Fibroblast of gingiva (primary cell): Measurements from ENCODE around the gene GIMAP2.
"Not testable (repeated sequence)": the region's sequence is repeated elsewhere in the genome, so short reads cannot be mapped to it uniquely, and the experiment has no call there.

ENCODE experiments used
- DNase-seq: peaks from one replicate; pipeline ENCODE4 v3.0.0-alpha.2; 2011; ENCODE audit warnings: low read depth

GIMAP2 gene

DNA sequence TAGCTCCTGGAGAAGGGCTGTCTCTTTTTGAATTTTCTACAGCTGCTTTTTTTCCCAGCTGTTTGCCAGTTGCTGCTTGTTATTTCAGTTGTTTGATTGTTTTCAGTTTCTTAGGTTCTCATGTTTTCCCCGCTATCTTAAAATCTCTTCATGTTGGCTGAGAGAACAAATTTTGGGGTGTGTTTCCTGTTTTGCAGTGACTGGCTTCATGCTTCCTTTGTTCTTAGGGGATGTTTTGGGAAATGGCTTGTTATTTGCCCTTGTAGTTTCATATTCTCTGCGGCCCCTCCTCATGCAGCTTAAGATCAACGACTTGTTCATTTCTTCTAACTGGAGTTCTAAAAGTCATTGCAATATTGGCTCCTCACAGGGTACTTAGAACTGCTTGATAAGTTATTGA, 8.7 kb upstream of the GIMAP2 start:
- not testable (repeated sequence) for DNase-seq

DNA sequence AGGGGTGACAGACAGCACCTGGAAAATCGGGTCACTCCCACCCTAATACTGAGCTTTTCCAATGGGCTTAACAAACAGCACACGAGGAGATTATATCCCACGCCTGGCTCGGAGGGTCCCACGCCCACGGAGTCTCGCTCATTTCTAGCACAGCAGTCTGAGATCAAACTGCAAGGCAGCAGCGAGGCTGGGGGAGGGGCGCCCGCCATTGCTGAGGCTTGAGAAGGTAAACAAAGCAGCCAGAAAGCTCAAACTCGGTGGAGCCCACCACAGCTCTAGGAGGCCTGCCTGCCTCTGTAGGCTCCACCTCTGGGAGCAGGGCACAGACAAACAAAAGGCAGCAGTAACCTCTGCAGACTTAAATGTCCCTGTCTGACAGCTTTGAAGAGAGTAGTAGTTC, 6.9 kb upstream of the GIMAP2 start:
- not testable (repeated sequence) for DNase-seq

DNA sequence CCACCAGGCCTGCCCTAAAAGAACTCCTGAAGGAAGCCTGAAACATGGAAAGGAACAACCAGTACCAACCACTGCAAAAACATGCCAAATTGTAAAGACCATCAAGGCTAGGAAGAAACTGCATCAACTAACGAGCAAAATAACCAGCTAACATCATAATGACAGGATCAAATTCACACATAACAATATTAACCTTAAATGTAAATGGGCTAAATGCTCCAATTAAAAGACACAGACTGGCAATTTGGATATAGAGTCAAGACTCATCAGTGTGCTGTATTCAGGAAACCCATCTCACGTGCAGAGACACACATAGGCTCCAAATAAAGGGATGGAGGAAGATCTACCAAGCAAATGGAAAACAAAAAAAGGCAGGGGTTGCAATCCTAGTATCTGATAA, 5.1 kb upstream of the GIMAP2 start:
- not testable (repeated sequence) for DNase-seq

DNA sequence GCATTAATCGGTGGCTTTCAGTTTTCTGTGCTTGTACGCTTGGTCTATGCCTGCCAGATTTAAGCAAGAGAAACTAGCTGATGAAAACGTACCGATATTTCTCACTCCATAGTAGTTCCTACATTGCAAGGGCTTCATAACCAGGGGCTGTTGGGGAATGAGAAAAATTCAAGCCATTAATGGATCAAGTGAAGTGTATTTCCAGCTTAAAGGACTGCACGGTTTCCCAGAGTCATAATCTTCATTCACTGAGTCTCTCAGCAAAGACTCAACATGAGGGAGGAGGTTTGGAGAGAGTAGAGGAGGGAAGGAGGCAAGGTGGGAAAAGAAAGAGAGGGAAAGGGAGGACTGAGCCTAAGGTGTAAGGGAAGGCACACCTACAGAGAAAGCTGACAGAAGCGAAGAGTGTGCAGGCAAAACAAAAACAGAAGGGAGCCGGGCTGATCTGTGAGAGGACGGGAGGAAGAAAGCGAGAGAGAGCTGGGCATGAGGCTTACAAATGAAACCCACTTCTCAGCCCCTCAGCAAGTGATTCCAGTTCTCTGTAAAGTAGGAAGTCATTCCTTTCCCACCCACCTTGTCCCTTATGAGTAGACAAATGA, 625 bp downstream of the GIMAP2 start:
- DNase-seq = no peak

DNA sequence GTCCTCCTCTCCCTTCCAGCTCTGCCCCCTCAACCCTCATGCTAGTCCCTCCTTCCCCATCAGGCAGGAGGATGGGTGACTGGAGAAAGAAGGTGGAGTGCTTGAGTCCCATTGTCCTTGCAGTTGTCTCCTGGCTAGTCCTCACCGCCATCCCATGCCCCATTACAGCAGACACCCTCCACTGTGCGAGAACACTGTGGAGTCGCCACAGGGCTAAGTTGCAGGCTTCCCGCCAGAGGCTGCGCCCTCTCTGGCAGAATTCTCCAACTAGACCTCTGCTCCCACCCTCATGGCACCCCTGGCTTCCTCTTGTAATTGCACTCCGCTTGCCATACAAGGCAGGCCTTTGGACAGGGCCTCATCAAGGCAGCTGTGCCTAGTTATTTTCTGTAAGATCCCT, 3.1 kb downstream of the GIMAP2 start:
- DNase-seq = no peak

DNA sequence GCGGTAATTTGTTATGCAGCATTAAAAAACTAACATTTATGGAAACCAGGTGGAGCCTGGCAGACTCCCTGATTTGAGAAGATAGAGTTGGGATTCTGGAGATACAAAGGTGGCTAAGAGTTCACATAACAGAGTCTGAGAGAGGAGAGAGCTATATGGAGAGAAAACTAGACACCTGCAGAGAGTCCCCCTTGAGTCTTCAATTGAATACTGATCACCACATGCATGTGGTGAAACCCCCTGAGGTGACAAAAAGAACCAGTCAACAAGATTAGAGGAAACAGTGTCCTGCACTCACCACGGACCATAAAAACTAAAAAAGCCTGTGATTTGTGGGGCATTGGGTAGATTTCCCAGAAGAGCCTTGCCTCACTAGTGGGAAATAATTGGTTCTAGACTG, 10.1 kb downstream of the GIMAP2 start:
- DNase-seq = no peak

DNA sequence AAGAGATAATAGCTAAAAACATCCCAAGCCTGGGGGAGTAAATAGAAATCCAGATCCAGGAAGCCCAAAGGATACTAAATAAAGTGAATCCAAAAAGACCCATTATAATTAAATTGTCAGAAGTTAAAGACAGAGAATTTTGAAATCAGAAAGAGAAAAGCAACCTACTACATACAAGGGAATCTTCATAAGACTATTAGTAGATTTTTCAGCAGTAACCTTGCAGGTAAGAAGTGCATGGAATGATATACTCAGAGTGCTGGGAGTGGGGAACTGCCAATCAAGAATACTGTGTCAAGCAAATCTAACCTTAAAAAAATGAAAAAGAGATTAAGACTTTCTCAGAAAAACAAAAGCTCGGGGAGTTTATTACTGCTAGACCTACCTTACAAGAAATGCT, 17.7 kb downstream of the GIMAP2 start:
- no peak for DNase-seq

DNA sequence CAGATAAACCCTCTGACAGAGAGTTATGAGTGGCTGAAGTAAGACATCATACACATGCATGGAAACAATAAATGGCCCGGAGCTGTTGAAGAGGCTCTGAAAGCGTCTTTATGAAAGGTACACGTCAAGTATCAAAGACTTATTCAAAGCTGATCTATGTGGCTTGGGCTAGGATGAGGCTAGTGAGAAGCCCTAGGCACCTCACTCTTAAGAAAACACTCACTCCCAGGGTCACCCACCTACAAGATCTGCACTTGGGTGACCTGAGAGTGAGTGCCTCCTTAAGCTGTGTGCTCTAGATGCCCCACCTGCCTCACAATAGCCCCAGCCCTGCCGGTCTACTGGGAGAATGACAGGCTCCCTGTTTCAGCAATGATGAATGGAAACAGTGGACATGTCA, 29.8 kb downstream of the GIMAP2 start:
- no peak for DNase-seq

DNA sequence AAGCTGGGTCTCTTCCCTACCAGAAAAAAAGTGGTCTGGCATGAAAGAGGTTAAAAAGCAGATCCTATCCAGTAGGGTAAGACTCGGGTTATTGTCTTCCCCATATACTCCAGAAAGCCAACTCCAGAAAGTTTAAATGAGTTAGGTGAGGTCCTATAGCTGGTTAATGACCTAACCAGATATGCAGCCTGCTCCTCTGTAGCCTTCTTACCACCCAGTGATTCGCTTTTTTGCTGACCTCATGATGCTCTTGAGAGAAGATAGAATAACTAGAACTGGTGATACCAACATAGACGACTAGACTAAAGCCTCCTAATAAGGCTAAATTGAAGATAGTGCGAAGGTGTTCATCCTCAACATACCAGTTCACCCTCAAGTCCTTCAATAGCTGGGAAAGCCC, 30.2 kb downstream of the GIMAP2 start:
- DNase-seq = no peak

DNA sequence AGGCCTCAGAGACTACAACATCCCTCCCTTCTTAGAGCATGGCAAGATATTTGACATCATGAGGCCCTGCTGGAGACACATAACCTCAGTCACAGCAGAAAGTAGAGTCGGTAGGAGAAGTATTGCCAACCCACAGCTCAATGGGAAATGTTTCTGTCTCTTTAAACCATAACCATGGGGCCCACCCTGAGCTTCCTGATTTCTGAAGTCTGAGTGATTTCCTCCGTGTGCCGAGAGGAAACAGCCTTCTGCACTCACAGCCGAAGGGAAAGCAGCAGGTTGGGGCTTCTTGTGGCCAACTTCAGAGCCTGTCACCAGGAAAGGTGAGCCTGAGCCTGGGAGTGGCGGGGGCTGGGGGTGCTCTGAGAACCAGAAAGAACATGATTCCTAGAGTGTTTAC, 30.9 kb downstream of the GIMAP2 start, which contains the start of gene GIMAP1:
Gene GIMAP1, plus strand, starts transcription at position 246 of the 400 bp plus-strand sequence. CDS start 2,435 bp downstream, outside the sequence.
- no peak for DNase-seq

DNA sequence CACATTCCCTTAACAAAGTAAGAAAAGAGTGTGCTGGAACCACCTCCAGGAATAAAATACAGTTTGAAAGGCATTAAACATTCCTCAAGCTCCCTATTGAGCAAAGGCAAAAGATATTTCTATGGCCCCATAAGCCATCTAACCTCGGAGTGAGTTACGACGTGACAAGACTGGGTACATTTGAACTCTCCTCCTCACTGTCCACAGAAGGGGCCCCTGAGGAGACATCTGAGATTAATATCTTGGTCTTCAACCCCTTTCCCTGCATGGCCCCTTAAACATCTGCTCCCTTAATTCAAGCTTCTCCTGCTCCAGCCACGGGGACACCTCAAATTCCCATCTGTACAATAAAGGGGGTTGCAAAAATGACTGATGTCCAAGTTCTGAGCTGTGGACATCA, 31.4 kb downstream of the GIMAP2 start:
- DNase-seq = no peak

DNA sequence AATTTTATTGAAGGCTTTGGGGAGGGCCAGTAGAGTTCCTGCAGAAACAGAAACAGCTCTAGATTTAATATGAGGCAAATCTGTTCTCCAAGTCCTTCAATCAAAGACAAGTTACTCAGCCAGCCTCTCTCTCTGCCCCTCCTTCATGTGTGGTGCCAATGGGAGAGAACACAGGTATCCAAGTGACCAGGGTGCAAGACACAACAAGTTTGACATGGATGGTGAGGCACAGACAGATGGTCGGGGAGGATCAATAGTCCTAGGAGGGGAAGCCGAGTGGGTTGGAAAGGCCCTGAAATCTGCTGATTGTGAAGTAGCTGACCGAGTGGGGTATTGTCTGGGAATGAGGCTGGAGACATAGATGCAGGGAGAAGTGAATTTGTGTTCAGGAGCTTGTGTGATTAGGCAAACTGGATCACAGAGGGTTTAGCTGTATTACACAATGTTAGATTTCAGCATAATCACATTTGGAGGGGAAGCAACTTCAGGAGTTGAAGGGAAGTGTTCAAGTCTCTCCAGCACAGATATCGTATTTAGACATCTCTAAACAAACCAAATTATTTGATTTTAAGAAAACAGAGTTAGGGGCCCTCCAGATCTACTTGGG, 32.4 kb downstream of the GIMAP2 start:
- no peak for DNase-seq

DNA sequence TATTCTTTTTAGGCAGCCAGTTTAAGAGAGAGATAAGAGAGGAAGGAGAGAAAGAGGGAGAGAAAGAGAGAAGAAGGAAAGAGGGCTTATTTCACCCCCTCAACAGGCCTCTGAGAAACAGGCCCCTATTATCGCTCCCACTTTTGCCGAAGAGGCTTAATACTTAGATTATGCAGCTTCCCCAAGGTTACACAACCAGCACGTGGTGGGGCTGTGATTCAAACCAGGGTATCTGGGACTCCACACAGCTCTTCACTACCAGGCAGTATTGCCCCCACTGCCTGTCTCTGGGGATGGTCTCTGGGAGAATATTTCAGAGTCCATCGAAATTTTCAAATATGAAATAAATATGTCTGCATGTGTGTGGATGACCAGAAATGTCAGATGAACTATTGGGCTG, 33.9 kb downstream of the GIMAP2 start:
- DNase-seq = no peak

DNA sequence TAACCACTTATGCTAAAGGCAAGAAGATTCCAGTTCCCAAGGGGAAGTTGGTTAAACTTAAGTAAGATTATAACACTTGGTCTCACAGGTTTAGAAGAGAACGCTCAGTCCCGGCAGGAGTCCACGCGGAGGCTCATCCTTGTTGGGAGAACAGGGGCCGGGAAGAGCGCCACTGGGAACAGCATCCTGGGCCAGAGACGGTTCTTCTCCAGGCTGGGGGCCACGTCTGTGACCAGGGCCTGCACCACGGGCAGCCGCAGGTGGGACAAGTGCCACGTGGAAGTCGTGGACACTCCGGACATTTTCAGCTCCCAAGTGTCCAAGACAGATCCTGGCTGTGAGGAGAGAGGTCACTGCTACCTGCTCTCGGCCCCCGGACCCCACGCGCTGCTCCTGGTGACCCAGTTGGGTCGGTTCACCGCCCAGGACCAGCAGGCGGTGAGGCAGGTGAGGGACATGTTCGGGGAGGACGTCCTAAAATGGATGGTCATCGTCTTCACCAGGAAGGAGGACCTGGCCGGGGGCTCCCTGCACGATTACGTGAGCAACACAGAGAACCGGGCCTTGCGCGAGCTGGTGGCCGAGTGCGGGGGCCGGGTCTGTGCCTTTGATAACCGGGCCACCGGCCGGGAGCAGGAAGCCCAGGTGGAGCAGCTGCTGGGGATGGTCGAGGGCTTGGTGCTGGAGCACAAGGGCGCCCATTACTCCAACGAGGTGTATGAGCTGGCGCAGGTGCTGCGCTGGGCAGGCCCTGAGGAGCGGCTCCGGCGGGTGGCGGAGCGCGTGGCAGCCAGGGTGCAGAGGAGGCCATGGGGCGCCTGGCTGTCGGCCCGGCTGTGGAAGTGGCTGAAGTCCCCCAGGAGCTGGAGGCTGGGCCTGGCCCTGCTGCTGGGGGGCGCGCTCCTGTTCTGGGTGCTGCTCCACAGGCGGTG, 34.7 kb downstream of the GIMAP2 start:
- DNase-seq = no peak

DNA sequence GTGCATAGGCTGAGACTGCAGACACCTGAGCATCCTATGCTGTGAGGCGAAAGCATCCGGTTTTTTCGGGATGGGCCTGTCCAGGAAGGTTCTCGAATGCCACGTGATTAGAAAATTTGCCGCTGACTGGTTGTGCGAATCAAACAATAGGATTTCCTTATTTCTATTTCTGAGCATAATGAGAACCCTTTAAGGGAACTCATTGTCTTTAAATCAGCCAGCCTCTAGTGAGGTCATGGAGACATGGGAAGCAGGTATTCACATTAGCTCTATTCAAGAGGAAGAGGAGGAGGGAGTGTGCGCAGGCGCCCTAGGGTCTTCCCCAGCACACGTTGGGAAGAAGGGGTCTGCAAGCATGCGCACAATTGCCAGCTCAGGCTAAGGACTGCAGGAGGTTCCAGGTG, 36.5 kb downstream of the GIMAP2 start:
- no peak for DNase-seq

DNA sequence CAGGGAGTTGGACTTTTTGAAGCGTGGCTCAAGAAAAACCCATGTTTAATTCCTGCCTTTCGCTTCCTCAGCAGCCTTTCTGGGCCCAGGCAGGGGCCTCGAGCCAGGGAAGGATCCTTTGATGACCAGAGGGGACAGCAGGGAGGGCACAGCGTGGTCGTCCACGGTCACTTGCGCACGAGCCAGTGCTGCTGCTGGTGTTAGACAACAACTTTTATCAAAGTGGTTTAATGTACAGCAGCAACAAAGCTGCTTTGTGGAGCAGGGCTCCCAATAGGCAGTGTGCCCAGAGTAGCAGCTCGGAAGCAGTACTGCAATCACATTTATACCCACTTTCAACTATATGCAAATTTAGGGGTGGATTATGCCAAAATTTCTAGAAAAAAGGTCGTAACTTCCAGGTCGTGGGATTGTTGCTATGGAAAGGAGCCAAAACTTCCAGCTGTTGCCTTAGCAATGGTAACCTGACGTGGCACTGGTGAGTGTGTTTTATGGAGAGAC, 37.0 kb downstream of the GIMAP2 start:
- DNase-seq = no peak

DNA sequence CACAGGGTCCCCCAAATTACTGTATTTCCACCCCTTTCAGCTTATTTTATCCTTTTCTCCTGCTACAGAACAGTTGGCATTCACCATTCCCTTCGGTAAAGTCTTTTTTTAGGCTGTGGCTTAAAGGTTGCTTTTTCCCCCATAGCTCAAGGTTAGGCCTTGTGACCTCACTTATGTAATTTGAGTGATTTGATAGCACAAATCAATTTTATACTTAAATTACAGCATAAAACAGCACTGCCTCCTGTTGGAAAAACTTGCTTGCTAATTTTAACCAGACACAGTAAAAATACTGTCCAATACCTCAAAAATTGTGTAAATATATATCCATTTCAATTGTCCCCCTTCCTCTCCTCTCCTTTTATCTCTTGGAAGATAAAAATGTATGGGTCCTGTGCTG, 38.0 kb downstream of the GIMAP2 start:
- DNase-seq = no peak

DNA sequence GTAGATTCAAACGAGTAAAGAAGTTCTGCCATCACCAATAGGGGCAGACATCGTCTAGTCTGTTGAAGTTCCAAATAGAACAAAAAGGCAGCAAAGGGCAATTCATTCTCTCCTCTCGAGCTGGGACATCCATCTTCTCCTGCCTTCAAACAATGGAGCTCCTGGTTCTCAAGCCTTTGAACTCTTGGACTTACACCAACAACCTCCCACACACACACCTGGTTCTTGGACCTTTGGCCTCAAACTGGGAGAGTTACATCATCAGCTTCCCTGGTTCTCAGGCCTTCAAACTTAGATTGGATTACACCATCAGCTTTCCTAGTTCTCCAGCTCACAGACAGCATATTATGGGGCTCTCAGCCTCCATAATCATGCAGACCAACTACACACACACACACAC, 41.9 kb downstream of the GIMAP2 start:
- no peak for DNase-seq

DNA sequence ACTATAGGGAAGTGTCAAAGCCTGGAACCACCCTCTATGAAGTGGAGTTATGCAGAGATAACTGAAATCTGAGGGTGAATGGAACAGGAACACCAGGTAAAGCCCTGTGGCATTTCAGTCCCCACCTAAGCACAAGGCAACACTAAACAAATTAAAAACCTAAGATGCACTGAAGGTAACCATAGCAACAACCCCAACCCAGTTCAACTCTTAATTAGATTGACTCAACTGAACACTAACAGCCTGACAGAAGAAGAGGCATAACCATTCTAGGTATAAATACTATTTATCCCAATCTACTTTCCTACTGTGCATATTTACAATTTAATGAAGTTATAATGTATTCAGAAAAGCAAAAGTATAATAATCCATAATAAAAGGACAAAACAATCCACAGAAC, 42.5 kb downstream of the GIMAP2 start:
- DNase-seq = no peak

DNA sequence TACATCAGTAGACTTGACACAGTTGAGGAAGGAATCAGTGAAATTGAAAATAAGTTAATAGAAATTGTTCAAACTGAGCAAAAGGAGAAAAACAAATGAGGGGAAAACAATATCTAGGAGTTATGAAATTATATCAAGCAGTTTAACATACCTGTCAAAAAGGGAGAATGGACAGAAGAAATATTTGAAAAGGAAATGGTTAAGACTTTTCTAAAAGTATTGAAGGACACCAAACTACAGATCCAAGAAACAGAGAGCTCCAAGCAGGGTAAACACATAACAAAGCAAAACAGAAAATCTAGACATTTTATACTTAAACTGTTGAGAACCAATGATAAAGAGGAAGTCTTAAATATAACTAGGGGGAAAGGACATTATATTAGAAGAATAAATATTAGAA, 43.1 kb downstream of the GIMAP2 start:
- DNase-seq = no peak

DNA sequence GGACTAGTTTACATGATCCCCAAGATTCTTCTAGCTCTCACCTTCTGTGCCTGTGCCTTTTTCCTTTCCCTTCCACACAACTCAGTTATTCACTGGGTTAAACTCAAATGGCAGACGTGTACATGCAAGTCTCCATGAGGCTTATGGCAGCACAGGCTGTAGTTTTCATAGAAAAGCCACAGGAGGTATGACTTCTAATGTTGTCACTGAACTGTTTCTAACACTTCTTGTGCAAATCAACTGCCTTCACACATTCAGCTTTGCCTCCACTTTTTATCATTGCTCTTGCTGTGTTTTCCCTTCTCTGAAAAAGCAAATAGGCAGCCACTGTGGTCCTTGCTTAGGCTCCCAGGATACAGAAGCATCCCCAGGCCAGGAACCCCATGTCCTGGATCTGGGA, 46.4 kb downstream of the GIMAP2 start:
- DNase-seq = no peak

DNA sequence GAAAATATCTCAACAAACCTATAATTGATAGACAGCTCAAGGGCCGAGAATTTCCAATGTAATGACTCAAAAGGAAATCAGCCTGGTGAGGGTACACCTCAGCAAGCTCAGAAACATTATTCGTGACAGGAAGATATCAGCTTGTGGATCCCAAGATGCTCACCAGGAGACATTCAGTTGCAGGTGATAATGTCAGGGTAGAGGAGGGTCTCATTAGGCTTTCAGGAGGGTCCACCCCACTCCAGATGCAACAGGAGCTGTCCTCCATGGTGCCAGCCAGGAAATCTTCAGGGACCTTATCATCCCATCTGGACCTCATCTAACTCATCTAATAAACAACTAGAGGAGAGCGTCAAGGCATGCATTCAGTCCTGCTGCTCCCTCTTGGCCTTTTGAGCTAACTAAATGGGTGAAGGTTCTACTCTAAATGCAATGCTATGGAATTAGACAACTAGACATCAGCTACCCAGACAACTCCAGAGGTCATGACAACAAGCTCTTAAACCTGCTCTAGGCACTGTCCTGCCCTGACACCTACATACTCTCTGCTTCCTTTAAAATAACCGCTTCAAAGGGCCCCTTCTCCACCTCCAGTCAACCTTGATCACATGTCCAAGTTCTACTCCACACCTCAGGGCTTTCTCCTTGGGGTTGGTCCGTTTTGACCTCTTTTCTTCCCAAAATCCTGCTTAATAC, 47.4 kb downstream of the GIMAP2 start:
- no peak for DNase-seq
